Glutamatergic neuron (in vitro differentiated cells): ENCODE measurements around the gene TRAIP. TPM values are rescaled to one million over a fixed set of nuclear protein-coding genes. Genes with fewer than 3 reads are reported as not detected.

Experiments
- DNase-seq: peaks from one replicate; pipeline ENCODE4 v3.0.0; 2022
- H3K27ac Mint-ChIP-seq: one replicate; pipeline ENCODE4 v1.8.0; 2020; ENCODE audit warnings: mild to moderate bottlenecking, mixed read lengths, inconsistent platforms; ENCODE audit not compliant: unreplicated experiment
- H3K27me3 Mint-ChIP-seq: one replicate; pipeline ENCODE4 v1.8.0; 2020; ENCODE audit warnings: mild to moderate bottlenecking, moderate library complexity, mixed read lengths, inconsistent platforms; ENCODE audit not compliant: unreplicated experiment
- H3K36me3 Mint-ChIP-seq: one replicate; pipeline ENCODE4 v1.8.0; 2020; ENCODE audit warnings: mild to moderate bottlenecking, mixed read lengths, inconsistent platforms; ENCODE audit not compliant: unreplicated experiment
- H3K4me1 Mint-ChIP-seq: one replicate; pipeline ENCODE4 v1.8.0; 2020; ENCODE audit warnings: mild to moderate bottlenecking, low read depth, mixed read lengths, inconsistent platforms; ENCODE audit not compliant: unreplicated experiment
- H3K4me3 Mint-ChIP-seq: one replicate; pipeline ENCODE4 v1.8.0; 2020; ENCODE audit warnings: mild to moderate bottlenecking, mixed read lengths, inconsistent platforms; ENCODE audit not compliant: unreplicated experiment
- H3K9me3 Mint-ChIP-seq: one replicate; pipeline ENCODE4 v1.8.0; 2020; ENCODE audit warnings: mild to moderate bottlenecking, moderate library complexity, mixed read lengths, inconsistent platforms; ENCODE audit not compliant: unreplicated experiment
- total RNA-seq: library from RNA; stranded (reverse); fragmentation: NEBNext Ultra II Directional; extraction: Animal tissue kit (Norgen Biotek cat#: 25700); gene quantifications from one replicate; pipeline ENCODE4 v1.2.1, GENCODE V29; 2021; ENCODE audit not compliant: unreplicated experiment
- TF ChIP-seq, protein P1 (sequence below): fragments of 200-600 bp; sonication (generic); IDR thresholded peaks from one replicate; pipeline ENCODE4 v1.5.0; 2021; ENCODE audit not compliant: partially characterized antibody, unreplicated experiment

TRAIP gene
- total RNA-seq, 1 donor from 2014 or later = 11.3 TPM

- Mint-ChIP-seq H3K4me3 (peak overlapping the region; percentile 99), H3K27me3 (peaks cover 15% of the 10 kb centered on the region), H3K27ac (peak overlapping the region; percentile 100), H3K36me3 (no peaks in the 10 kb centered on the region), H3K9me3 (peaks cover 14% of the 10 kb centered on the region), H3K4me1 (peaks cover 42% of the 10 kb centered on the region)
- peak; percentile 83 for DNase-seq
- TF ChIP-seq, protein P1, sequence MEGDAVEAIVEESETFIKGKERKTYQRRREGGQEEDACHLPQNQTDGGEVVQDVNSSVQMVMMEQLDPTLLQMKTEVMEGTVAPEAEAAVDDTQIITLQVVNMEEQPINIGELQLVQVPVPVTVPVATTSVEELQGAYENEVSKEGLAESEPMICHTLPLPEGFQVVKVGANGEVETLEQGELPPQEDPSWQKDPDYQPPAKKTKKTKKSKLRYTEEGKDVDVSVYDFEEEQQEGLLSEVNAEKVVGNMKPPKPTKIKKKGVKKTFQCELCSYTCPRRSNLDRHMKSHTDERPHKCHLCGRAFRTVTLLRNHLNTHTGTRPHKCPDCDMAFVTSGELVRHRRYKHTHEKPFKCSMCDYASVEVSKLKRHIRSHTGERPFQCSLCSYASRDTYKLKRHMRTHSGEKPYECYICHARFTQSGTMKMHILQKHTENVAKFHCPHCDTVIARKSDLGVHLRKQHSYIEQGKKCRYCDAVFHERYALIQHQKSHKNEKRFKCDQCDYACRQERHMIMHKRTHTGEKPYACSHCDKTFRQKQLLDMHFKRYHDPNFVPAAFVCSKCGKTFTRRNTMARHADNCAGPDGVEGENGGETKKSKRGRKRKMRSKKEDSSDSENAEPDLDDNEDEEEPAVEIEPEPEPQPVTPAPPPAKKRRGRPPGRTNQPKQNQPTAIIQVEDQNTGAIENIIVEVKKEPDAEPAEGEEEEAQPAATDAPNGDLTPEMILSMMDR = no peak
Observed at GRCh38 chr3:49867871-49868321, 11.5 kb upstream of the TRAIP start.

DNA sequence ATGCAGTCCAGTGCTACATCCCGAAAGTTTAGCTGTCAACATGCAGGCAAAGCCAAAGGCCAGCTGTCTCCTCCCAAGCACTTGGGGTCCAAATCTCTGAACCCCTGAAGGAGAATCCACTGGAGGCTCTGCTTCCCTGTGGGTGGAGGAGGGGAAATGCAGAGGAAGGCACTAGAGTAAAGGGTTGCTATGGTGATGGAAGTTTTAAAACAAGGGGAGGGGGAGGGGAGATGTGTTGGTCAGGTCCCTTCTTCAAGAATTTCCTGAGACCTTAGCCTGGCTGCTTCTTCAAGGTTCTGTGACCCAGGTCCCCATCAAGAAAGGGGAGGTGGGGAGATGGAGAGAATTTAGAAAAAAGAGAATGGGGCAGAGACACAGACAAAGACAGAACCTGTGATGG lies 11.0 kb upstream of the TRAIP start:
- Mint-ChIP-seq H3K27me3 (peaks cover 15% of the 10 kb centered on the region), H3K36me3 (no peaks in the 10 kb centered on the region), H3K9me3 (peaks cover 14% of the 10 kb centered on the region), H3K4me1 (peaks cover 45% of the 10 kb centered on the region), H3K4me3 (peak overlapping the region; percentile 99), H3K27ac (peak overlapping the region; percentile 100)
- no peak for DNase-seq
- TF ChIP-seq, protein P1 = no peak

- H3K27ac Mint-ChIP-seq = peak overlapping the region; percentile 100
- peaks cover 5% of the 10 kb centered on the region for H3K36me3 Mint-ChIP-seq
- H3K4me1 Mint-ChIP-seq = peaks cover 43% of the 10 kb centered on the region
- H3K4me3 Mint-ChIP-seq = peak overlapping the region; percentile 88
- DNase-seq = no peak
- H3K9me3 Mint-ChIP-seq = peaks cover 13% of the 10 kb centered on the region
- TF ChIP-seq, protein P1 = no peak
- peaks cover 7% of the 10 kb centered on the region for H3K27me3 Mint-ChIP-seq
Observed at GRCh38 chr3:49865198-49865784, 8.9 kb upstream of the TRAIP start.

GRCh38 chr3:49864505-49864904 lies 8.1 kb upstream of the TRAIP start:
- peaks cover 13% of the 10 kb centered on the region for H3K9me3 Mint-ChIP-seq
- TF ChIP-seq, protein P1 = no peak
- peak overlapping the region; percentile 100 for H3K27ac Mint-ChIP-seq

GRCh38 chr3:49859576-49860305 lies 3.4 kb upstream of the TRAIP start:
- Mint-ChIP-seq H3K36me3 (peaks cover 5% of the 10 kb centered on the region), H3K27me3 (no peaks in the 10 kb centered on the region), H3K4me1 (peaks cover 26% of the 10 kb centered on the region), H3K4me3 (no peak overlapping the region), H3K27ac (no peak overlapping the region), H3K9me3 (peaks cover 3% of the 10 kb centered on the region)
- TF ChIP-seq, protein P1 = no peak
- DNase-seq = no peak

More at GRCh38 chr3:49864505-49864904, 8.1 kb upstream of the TRAIP start:
- Mint-ChIP-seq H3K27me3 (peaks cover 7% of the 10 kb centered on the region), H3K4me1 (peaks cover 43% of the 10 kb centered on the region), H3K4me3 (peak overlapping the region; percentile 88), H3K36me3 (peaks cover 5% of the 10 kb centered on the region)
- DNase-seq = no peak
